ENCODE data around the gene USP17L18.
"Not testable (repeated sequence)": the region's sequence is repeated elsewhere in the genome, so short reads cannot be mapped to it uniquely, and the experiment has no call there.

GRCh38 chr4:9247953-9248680 lies at the start of gene USP17L18:
- TF ChIP-seq POLR2A (IDR thresholded peaks at IDR 0.05; ENCODE audit: low read length); GATA1 (IDR thresholded peaks at IDR 0.05; ENCODE audit: low read depth, low read length): not testable (repeated sequence)
